Umbilical cord (tissue), 2 donors: ENCODE results near the gene NLGN1. TPM values are rescaled to one million over a fixed set of nuclear protein-coding genes. Genes with fewer than 3 reads are reported as not detected.
"Not testable (repeated sequence)": the region's sequence is repeated elsewhere in the genome, so short reads cannot be mapped to it uniquely, and the experiment has no call there.

Experiments
- DNase-seq: peaks from one replicate; pipeline ENCODE4 v3.0.0-alpha.2; 2015; ENCODE audit warnings: low spot score
- total RNA-seq: library from RNA; depleted of rRNA; stranded (reverse); fragments of >200 nt; gene quantifications from one replicate; pipeline ENCODE4 v1.2.3, GENCODE V29; 2014; ENCODE audit warnings: low replicate concordance; ENCODE audit not compliant: insufficient read depth

The NLGN1 gene
- total RNA-seq, 1 donor from 2014 or later, result 8.7 TPM

DNA sequence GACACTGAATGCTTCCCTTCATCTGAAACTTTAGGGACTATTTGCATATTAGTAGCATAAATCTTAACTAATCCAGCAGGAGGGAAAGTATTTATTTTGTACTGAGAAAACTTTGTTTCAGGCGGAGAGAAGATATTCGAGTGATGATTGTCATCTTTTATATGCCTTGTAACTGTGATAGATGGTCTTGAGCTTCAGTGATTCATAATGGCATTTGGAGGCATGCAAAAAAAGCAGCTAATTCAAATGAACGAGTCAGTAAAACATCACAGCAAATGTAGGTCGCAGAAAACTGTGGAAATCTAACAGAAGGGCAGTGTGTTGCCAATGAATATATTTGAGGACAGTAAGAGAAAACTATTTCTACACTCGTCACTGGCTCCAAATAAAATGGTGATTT lies 817.9 kb downstream of the NLGN1 start:
- DNase-seq, result no peak

DNA sequence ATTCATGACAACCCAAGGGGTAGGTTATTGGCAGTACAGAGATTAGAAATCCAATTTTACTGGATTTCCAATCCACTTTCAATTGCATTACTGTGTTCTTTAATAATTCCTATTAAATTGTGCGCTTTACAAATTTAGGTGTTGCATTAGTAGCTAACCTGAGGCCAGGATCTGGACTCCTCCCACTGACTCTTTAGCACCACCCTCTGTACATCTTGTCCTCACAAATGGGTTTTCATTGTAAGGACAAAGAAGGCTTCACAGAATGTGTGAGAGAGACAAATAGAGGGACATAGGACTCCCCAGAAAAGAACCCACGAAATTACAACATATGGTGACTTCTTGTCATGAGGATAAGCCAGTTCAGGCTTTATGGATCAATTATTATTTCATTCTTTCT lies 818.5 kb downstream of the NLGN1 start:
- no peak for DNase-seq

DNA sequence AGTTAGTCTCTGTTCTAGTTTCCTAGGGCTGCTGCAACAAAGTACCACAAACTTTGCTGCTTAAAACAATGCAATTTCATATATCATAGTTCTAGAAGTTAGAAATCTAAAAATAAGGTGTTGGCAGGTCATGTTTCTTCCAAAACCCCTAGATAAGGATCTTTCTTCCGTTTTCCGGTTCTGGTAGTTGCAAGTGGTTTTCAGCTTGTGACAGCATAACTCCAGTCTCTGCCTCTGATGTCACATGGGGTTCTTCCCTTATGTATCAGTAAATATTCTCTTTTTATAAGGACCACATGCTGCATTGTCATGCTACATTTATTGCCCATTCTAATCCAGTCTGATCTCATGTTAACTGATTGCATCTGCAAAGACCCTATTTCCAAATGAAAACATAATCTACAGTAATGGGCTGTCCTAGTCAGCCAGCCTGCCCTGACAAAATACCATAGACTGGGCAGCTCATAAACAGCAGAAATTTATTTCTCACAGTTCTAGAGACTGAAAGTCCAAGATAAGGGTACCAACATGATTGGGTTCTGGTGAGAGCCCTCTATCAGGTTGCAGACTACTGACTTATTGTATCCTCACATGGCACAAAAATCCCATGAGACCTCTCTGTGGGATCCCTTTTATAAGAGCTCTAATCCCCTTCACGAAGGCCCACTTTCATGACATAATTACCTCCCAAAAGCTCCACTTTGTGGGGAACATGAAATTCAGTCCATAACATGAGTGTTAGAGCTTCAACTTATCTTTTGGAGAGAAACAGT lies 819.6 kb downstream of the NLGN1 start:
- DNase-seq, result no peak

DNA sequence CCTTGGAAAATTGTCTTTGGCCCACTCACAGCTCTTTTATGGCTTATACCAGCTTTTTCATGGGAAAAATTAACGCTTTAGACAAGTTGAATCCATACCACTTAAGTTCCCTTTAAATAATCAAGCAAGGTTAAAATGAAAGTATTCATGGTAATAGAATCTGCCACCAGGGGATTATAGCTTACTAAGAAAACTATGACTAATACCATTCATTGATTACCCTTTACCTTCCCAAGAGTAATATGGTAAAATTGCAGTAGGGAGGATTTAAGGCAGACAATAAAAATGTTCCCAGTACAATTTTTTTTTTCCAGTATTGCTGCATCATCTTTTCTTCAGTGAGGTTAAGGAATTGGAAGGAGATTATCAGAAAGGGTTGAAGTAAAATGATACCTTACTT lies 820.5 kb downstream of the NLGN1 start:
- DNase-seq, result no peak

DNA sequence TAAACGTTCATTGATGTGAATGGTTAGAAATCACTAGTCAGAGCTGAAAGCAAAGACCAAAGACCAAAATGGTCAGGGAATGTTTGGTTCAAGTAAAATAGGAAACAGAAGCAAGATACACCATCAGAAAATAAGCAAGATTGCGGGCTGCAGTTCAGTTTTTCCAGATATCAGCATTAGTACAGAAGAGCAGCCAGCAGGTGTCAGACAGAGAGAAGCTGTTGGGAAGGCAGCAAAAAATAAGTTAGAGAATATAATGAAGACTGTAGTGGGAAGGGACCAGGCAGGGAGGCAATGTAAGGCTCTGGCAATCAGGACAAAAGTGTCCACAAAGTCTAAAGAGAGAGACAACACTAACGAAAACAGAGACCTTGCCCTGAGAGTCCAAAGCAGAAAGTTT lies 822.2 kb downstream of the NLGN1 start:
- DNase-seq, result no peak

DNA sequence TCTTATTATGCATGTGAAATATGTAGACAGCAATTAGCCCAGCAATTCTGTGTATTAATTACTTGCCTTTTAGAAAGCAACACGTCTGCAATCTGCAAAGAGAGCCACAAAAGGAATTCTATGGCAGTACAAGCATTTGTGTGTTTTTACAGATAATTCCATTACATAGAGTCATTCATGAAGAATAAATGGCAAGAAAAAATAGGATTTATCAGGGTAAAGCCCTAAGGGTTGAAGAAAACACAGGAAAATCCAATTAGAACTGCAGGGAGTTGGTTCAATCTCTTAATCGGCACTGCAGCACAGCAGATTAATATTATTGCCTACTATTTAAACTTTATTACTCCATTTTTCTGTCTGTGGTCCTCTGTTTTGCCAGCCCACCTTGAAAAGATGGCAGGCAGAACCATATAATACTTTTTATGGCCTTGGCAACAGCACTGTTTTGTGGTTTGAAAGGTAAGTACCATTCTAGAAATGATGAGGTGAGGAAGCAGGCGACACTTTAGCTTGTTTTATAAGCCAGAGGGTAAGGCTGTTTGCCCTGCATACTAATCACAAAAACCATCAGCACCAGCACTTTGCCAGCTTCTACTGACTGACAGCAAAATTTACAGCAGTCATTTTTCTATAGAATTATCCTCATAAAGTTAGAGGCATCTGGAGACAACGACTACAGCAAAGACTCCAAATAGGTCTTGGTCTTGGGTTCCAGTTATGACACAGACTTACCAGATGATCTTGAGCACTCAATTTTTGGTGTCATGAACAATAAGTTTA lies 823.4 kb downstream of the NLGN1 start:
- no peak for DNase-seq

DNA sequence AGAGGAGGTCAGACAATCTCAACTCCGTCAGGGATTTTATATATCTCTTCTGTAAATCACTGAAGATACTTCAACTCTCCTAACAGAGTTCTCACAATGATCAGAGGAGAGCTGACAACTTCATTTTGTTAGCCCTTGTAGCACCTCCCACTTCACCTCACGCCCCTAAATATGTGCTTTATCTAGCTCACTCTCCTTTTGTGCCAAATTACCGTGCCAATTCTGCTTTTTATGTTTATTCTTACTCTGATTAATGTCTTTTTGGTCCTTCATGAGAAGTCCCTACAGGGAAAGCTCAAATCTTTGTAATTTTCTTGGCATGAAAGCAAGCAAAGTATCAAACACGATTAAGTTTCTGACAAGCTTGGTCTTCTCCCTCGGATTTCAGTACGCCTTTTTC lies 825.5 kb downstream of the NLGN1 start:
- no peak for DNase-seq

DNA sequence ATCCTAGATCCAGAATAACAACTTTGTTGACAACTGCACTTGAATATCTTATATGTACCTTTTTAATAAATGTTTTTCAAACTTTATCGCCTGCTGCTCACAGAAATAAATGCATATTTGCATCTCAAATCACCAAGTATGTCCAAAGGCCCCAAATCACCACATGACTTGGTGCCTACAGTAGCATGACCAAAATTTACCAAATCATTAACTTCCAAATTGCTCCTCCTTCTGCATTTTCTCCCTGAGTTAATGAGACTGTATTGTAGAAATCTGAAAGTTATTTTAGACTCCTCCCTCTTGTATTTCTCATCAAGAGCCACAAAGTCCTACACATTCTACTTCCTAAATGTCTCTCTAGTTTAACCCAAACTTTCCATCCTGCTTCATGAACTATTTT lies 826.1 kb downstream of the NLGN1 start:
- no peak for DNase-seq

DNA sequence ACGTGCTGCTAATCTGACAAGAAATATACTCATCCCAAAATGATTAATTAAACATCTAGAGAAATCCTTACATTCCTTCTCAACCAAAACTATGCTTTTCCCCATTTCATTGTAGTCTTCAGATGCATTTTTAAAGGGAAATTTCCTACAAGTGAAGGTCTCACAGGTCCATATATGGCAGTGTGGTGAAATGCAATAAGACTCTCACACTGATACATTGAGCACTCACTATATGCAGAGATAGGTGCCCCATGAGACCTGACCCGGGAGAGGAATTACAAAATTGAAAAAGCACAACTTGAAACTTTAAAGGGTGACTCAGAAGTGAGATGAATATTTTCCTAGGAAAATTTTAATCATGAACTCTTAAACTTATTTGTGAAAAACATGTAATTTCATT lies 832.4 kb downstream of the NLGN1 start:
- no peak for DNase-seq

DNA sequence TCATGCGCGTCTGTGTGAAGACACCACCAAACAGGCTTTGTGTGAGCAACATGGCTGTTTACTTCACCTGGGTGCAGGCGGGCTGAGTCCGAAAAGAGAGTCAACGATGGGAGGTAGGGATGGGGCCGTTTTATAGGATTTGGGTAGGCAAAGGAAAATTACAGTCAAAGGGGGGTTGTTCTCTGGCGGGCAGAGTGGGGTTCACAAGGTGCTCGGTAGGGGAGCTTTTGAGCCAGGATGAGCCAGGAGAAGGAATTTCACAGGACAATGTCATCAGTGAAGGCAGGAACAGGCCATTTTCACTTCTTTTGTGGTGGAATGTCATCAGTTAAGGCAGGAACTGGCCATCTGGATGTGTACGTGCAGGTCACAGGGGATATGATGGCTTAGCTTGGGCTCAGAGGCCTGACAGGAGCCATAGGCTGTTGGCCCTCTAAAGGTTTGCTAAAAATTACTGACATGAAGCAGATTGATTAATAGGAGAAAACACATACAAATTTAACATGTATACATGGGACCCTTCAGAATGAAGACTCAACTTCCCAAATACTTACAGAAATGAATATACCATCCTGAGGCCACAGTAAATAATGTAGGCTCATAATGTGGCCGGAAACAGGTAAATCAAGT lies 834.6 kb downstream of the NLGN1 start:
- DNase-seq, result not testable (repeated sequence)

DNA sequence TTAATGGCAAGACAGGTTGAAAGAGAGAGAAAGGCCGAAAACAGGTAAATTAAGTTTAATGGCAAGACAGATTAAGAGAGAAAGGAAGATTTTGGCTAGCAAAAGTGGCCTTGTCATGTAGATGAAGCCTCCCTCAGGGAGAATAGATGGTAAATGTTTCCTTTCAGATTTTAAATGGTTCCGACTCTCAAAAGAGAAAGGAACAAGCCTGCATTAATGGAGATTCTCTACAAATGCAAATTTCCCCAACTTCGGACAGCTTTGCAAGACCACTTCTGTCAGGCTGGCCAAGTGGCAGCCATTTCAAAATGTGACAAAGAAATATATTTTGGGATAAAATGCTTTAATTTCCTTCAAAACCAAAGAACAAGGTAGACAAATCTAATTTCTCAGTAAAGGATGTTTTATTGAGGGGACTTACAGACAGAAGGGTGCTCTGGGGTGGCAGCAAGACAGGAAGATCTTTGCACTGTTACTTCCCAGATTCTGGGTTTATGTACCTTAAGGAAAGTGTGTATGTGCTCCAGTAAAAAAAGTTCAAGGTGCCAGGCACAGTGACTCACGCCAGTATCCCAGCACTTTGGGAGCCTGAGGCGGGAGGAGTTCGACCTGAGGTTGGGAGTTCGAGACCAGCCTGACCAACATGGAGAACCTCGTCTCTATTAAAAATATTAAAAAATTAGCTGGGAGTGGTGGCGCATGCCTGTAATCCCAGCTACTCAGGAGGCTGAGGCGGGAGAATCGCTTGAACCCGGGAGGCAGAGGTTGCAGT lies 835.3 kb downstream of the NLGN1 start:
- no peak for DNase-seq

DNA sequence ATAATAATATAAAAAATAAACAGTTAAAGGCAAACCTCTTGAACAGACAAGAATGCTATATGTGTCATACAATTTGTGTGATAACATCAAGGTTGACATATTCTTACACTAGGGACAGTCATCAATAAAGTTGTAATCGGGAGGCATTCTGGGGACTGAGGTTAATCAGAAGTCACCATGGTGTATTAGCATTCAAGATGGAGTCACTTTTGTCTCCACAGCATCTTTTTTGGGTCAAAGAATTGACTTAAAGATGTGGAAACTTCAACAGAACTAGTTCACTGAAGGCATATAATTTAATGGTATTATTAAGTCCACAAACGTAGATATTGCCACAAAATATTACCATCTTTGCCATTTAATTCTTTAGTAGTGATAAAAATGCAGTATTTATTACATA lies 836.0 kb downstream of the NLGN1 start:
- DNase-seq, result no peak

DNA sequence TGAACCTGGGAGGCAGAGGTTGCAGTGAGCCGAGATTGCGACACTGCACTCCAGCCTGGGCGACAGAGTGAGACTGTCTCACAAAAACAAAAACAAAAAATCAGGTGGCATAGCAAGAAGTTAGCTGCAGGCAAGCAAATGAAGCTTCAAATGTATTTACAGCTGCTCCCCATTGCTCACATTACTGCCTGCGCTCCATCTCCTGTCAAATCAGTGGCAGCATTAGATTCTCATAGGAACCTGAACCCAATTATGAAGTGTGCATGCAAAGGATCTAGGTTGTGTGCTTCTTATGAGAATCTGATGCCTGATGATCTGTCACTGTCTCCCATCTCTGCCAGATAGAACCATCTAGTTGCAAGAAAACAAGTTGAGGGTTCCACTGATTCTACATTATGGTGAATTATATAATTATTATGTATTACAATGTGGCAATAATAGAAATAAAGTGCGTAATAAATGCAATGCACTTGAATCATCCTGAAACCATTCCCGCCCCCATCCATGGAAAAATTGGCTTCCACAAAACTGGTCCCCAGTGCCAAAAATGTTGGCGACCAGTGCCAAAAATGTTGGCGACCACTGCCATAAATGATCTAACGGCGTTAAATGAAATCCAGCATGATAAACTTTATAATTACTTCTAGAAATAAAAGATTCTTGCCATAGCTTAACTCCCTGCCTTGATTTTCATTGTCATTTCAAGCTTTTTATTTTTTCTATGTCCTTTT lies 844.9 kb downstream of the NLGN1 start:
- DNase-seq, result no peak

DNA sequence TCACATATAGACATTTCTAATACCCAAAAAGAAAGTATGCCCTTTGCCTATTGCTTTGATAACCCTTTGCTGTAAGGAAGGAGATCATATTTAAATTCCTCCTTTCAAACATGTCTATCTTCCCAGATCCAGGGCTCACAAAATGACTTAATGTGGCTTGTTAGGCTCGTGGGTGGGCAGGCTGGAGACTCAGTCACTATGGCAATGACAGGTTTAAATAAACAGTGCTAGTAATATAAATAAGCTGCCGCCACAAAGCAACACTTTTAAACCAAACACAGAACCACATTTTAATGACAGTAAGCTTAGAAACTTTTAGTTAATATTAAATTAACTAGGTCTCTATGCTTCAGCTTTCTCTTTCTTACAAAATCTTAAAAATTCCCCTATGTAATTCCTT lies 845.6 kb downstream of the NLGN1 start:
- peak; percentile 39 for DNase-seq

DNA sequence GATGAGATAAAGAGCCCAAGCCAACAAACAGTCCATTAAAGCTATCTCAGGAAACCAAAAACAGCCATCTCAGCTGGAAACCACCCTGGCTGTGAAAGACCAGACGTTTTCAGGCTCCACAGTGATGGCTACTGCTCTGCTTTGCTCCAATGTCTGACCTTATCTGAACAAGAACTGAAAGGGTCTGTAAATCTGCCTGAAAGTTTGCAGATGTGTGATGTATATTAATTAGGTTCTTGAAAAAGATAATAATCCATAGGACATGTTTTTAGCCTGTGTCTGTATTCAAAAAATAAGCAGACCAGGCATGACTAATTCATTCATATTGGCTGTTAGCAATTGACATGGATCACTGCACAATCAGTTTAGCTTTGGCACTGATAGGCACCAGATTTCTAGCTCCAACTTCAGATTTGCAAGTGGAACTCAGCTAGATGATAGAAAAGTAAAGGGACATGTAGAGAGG lies 850.2 kb downstream of the NLGN1 start:
- no peak for DNase-seq

DNA sequence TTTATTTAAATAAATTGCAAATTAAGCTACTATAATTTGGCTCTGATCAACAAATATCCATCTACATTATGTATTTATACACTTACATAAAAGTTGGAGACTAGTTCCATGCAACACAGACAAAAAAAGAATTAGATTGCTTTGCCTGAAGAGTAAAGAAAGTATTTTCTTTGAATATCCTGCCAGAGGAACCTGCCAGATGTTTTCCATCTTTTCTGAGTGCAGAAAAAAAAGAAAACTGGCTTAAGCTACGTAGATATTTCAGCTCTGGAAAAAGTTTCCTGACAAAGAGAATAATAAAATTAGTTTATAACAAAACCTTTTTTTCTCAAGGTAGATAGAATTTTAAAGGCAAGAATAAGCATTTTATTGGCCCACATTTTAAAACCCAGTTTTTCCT lies 854.1 kb downstream of the NLGN1 start:
- peak; percentile 85 for DNase-seq

DNA sequence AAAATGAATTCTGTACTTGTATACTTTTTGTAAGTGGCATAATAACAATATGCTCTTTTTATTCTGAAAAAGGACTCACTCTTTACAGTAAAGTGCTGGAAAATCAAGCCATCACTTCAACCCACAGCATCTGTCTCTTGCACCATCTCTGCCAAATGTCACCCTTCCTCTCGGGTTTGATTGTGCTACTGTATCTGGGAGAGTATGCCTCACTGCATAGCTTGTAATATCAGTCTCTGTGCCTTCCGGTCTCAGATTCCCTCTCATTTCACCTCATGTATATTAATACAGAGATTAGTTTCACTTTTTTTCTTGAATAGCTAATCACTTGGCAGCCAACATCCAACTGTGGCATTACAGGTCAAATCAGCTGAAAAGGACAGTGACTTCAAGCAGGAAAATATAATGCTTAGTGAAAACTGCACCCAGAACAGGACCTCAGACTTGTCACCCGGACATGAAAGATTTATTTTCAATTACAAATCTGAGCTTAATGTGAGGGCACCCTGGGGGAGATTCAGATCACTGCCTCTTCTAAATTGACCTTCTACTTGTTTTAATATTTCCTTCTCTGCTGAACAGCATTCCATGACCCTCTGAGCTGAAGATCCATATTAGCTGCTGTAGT lies 855.8 kb downstream of the NLGN1 start:
- DNase-seq, result no peak

DNA sequence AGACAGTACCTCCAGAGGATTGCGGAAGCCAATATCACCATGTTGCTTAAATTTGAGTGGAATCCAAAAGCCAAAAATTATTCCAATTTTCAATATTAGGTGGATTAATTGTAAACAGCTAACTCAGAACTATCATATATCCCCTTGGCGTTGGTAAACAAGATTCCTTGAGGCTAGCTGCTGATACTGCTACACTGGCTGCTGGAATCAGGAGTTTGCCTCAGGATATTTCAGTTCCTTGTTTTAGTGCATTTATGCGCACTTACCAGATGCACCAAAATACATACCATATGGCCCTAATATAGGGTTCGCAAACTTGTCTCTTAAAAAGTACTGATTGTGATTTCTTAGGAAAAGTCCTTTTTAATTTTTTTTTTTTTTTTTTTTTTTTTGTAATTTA lies 856.4 kb downstream of the NLGN1 start:
- DNase-seq, result no peak

DNA sequence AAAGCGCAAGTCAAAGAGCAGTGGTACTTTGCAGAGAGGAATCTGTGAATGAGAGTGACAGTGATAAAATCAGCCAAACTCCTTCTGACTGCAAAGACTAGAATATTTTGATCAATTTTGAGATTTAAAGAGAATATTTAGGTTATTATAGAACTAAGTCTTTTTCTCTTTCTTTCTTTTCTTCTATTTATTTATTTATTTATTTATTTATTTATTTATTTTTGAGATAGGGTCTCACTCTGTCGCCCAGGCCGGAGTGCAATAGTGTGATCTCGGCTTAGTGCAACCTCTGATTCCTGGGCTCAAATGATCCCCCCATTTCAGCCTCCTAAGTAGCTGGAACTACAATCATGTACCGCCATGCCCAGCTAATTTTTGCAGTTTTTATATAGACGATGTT lies 857.9 kb downstream of the NLGN1 start:
- DNase-seq, result no peak

DNA sequence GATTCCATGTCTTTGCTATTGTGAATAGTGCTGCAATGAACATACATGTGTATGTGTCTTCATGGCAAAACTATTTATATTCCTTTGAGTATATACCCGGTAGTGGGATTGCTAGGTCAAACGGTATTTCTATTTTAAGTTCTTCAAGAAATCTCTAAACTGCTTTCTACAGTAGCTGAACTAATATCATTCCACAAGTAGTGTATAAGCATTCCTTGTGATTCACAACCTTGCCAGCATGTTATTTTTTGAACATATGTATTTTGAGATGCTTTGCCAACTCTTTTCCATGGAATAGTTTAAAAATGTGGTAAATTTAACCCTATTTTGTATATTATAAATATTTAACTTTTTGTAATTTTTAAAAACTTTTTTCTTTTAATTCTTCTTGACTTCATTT lies 868.9 kb downstream of the NLGN1 start:
- no peak for DNase-seq

DNA sequence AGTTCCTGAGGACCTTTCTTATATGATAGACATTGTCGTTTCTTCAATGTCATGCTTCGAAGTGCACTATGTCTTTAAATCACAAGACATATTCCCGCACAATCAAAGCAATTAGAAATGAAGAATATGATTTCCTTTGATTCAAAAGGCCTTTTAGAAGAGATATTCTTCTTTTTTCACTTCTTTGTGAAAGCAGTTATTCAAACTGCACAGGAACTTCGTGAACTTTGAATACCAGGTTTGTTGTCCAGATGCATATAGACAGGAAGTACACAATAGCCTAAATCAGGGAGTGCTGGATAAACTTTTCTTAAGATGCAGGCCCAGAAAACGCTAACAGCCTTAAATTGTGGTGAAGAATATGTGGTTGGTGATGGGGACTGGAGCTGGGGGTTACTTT lies 870.5 kb downstream of the NLGN1 start:
- DNase-seq, result no peak
